GM19239 (cell line): ENCODE data around the gene BYSL.

ENCODE experiments used
- DNase-seq: peaks from one replicate; pipeline ENCODE4 v3.0.0; 2011; ENCODE audit warnings: low spot score; ENCODE audit not compliant: insufficient read length
- FAIRE-seq: peaks from 2 replicates; lab custom pipeline; 2011; peaks lifted over from hg19 to GRCh38; lab: Jason Lieb, UNC

BYSL gene

GRCh38 chr6:41970436-41970846, 49.1 kb downstream of the BYSL start:
- no peak for FAIRE-seq
- DNase-seq = no peak

GRCh38 chr6:41972826-41973225, 51.5 kb downstream of the BYSL start:
- no peak for DNase-seq
- FAIRE-seq = no peak

GRCh38 chr6:41974281-41974825, 53.1 kb downstream of the BYSL start:
- no peak for DNase-seq
- FAIRE-seq = no peak

- DNase-seq (no peak), FAIRE-seq (no peak)
Measured at GRCh38 chr6:41975276-41975675, 54.0 kb downstream of the BYSL start.

- DNase-seq (no peak), FAIRE-seq (peak; percentile 40)
Measured at GRCh38 chr6:41976794-41977484, 55.6 kb downstream of the BYSL start.
